ENCODE results near the gene RNF112.
"Not testable (repeated sequence)": the region's sequence is repeated elsewhere in the genome, so short reads cannot be mapped to it uniquely, and the experiment has no call there.

RNF112 gene

GRCh38 chr17:19431691-19432090 is 20.7 kb downstream of the RNF112 start:
- Histone ChIP-seq H3K36me3 (no peaks in the 10 kb centered on the region), H3K9me3 (no peaks in the 10 kb centered on the region), H3K4me3 (ENCODE audit: low read depth, low read length) (no peak overlapping the region), H3K4me1 (no peaks in the 10 kb centered on the region), H3K27me3 (no peaks in the 10 kb centered on the region)
- no peak for TF ChIP-seq CTCF (IDR thresholded peaks at IDR 0.05; ENCODE audit: low read depth, low read length)
- DNase-seq, result no peak

- DNase-seq, result no peak
- Histone ChIP-seq H3K4me3 (ENCODE audit: low read depth, low read length) (no peak overlapping the region), H3K27me3 (no peaks in the 10 kb centered on the region), H3K9me3 (no peaks in the 10 kb centered on the region), H3K4me1 (no peaks in the 10 kb centered on the region), H3K36me3 (no peaks in the 10 kb centered on the region)
- TF ChIP-seq CTCF (IDR thresholded peaks at IDR 0.05; ENCODE audit: low read depth, low read length), result no peak
Measured at GRCh38 chr17:19433255-19433654, 22.2 kb downstream of the RNF112 start.

- Histone ChIP-seq H3K9me3 (no peaks in the 10 kb centered on the region), H3K36me3 (no peaks in the 10 kb centered on the region), H3K27me3 (no peaks in the 10 kb centered on the region), H3K4me3 (ENCODE audit: low read depth, low read length) (no peak overlapping the region), H3K4me1 (no peaks in the 10 kb centered on the region)
- TF ChIP-seq CTCF (IDR thresholded peaks at IDR 0.05; ENCODE audit: low read depth, low read length), result no peak
- no peak for DNase-seq
Measured at GRCh38 chr17:19433727-19434340, 22.8 kb downstream of the RNF112 start.

- H3K4me1 ChIP-seq, result no peaks in the 10 kb centered on the region
- no peak for DNase-seq
- no peaks in the 10 kb centered on the region for H3K9me3 ChIP-seq
- no peaks in the 10 kb centered on the region for H3K27me3 ChIP-seq
- H3K4me3 ChIP-seq (ENCODE audit: low read depth, low read length), result no peak overlapping the region
- H3K36me3 ChIP-seq, result no peaks in the 10 kb centered on the region
- TF ChIP-seq CTCF (IDR thresholded peaks at IDR 0.05; ENCODE audit: low read depth, low read length), result no peak
Measured at GRCh38 chr17:19440421-19440820, 29.4 kb downstream of the RNF112 start.

GRCh38 chr17:19441288-19441687 is 30.3 kb downstream of the RNF112 start:
- H3K4me3 ChIP-seq (ENCODE audit: low read depth, low read length); DNase-seq; H3K4me1 ChIP-seq; H3K9me3 ChIP-seq; H3K27me3 ChIP-seq; H3K36me3 ChIP-seq: not testable (repeated sequence)

- Histone ChIP-seq H3K36me3 (no peaks in the 10 kb centered on the region), H3K9me3 (no peaks in the 10 kb centered on the region)
Measured at GRCh38 chr17:19442731-19443130, 31.7 kb downstream of the RNF112 start.

More at GRCh38 chr17:19442731-19443130, 31.7 kb downstream of the RNF112 start:
- no peaks in the 10 kb centered on the region for H3K27me3 ChIP-seq
- TF ChIP-seq CTCF (IDR thresholded peaks at IDR 0.05; ENCODE audit: low read depth, low read length), result no peak
- no peak overlapping the region for H3K4me3 ChIP-seq (ENCODE audit: low read depth, low read length)
- DNase-seq, result no peak
- no peaks in the 10 kb centered on the region for H3K4me1 ChIP-seq

Data from BE2C (cell line).